Activated T-cell treated with anti-CD3 and anti-CD28 coated beads, Interleukin-2, amount 50 U/mL, for 48 hours (primary cell): Measurements from ENCODE around the gene APOBEC3A.
"Not testable (repeated sequence)": the region's sequence is repeated elsewhere in the genome, so short reads cannot be mapped to it uniquely, and the experiment has no call there.

Experiments used
- DNase-seq, 2 experiments: peaks; one replicate each; pipeline ENCODE4 v3.0.0-alpha.2; 2020

APOBEC3A gene

DNA sequence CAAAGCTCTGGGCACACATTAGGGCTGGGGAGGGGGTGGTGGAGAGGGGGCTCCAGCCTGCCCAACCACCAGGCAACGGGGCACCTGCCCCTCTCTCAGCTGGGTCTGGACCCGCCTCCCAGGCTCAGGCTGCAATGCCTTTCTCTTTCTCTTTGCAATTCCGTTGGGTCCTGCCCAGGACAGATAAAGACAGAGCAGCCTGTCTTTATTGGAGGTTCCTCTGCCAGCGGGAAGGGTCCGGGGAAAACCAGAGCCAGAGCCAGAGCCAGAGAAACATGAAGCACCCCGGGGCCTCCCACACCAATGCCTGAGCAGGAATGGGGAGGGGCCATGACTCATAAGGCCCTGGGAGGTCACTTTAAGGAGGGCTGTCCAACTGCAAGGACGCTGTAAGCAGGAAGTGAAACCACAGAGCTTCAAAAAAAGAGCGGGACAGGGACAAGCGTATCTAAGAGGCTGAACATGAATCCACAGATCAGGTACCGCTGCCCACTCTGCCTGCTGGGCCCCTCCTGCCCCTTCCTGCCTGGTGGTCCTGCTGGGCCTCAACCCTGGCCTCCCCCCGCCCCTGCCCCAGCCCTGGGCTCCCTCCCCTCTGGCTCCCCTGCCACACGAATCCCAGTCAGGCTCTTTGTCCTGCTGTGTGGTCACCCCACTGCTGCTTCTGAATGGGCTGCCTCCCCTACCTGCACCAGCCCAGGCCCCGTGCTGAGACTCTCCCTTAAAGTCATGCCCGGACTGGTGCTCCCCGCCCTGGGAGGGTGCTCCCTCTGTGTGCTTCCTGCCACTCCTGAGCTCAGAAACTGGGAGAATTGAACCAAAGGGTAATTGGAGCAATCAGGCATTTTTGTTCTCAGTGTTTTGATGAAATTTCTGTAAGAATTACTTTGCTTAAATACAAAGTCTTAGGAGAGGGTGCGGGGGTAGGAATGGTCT is 24.9 kb downstream of the APOBEC3A start, which contains the start of gene APOBEC3B:
Gene APOBEC3B, plus strand, starts transcription at position 356 of the 936 bp plus-strand sequence. Its CDS starts 107 bp downstream, at position 463.
- DNase-seq = peak; percentile 77 to 79

- DNase-seq = no peak
Observed at GRCh38 chr22:38984224-38984623, 26.8 kb downstream of the APOBEC3A start.

DNA sequence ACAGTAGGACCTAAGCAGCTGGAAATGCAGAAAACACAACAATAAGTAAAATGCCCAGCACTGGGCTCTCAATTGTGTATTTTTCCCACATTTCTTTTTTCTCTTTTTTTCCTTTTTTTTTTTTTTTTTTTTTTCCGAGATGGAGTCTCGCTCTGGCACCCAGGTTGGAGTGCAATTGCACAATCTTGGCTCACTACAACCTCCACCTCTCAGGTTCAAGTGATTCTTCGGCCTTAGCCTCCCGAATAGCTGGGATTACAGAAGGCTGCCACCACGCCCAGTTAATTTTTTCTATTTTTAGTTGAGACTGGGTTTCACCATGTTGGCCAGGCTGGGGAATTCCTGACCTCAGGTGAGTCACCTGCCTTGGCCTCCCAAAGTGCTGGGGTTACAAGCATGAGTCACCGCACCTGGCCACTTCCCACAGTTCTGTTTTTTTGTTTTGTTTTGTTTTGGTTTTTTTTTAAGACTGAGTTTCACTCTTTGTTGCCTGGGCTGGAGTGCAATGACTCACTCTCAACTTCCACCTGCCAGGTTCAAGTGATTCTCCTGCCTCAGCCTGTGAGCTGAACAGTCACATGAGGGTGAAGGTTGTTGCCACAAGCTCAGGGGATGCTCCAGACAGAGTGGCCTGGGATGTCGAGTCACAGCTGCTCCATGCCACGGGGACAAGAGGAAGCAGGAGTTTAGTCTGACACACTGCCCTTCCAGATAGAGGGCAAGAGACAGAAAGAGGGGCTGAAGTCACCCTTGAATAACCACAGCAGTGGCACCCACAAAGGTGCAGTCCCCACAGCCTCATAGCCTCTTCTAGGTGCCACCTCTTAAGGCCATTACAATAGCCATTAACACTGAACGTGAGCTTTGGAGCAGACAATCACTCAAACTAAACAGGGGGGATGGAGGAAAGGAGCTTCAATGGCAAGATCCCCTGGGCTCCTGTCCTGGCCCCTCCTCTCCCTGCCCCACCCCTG is 27.7 kb downstream of the APOBEC3A start:
- peak; percentile 82 to 89 for DNase-seq

DNA sequence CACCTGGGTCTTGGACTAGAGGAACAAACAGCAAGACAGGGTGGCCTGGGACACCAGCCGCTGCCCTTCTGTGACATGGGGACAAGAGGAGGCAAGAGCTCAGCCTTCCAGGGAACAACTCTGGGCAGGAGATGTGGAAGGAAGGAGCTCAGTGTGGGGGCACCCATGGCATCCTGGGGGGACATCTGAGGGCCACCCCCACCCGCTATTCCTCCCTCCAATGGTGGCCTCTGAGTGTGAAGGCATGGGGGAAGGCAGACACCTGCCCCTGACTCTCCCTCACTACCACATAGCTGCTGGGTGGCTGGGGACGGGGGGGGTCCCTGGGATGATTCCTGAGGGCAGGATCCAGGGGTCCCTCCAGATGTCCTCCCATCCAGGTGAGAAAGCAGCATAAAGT is 29.2 kb downstream of the APOBEC3A start:
- no peak for DNase-seq

DNA sequence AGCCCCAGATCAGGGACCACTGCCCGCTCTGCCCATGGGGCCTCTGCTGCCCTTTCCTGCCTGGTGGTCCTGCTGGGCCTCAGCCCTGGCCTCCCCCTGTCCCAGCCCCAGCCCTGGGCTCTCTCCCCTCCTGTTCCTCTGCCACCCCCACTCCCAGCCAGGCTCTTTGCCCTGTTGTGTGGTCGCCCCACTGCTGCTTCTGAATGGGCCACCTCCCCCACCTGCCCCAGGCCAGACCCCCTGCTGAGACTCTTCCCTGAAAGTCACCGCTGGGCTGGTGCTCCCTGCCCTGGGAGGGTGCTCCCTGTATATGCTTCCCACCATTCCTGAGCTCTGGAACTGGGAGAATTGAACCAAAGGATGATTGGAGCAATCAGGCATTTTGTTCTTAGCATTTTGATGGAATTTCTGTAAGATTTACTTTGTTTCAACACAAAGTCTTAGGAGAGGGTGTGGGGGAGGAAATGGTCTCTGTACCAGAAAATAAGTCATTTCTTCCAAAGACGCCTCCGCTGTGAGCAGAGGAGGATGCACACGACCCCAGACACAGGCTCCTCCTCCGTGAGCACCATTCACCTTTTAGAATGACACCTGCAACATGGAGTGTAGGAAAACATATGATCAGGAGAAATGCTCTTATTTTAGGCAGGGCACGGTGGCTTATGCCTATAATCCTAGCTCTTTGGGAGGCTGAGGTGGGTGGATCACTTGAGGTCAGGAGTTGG is 29.9 kb downstream of the APOBEC3A start:
- no peak for DNase-seq

- DNase-seq = no peak
Observed at GRCh38 chr22:38989466-38989865, 32.1 kb downstream of the APOBEC3A start.

GRCh38 chr22:38992871-38993371 is 35.5 kb downstream of the APOBEC3A start:
- not testable (repeated sequence) for DNase-seq

GRCh38 chr22:38996105-38996504 is 38.7 kb downstream of the APOBEC3A start:
- DNase-seq = no peak

GRCh38 chr22:38997518-38997917 is 40.1 kb downstream of the APOBEC3A start:
- DNase-seq = no peak

GRCh38 chr22:39003165-39003638 is 45.8 kb downstream of the APOBEC3A start:
- DNase-seq = peak; percentile 81 to 84

GRCh38 chr22:39007177-39007576 is 49.8 kb downstream of the APOBEC3A start:
- DNase-seq = no peak

DNA sequence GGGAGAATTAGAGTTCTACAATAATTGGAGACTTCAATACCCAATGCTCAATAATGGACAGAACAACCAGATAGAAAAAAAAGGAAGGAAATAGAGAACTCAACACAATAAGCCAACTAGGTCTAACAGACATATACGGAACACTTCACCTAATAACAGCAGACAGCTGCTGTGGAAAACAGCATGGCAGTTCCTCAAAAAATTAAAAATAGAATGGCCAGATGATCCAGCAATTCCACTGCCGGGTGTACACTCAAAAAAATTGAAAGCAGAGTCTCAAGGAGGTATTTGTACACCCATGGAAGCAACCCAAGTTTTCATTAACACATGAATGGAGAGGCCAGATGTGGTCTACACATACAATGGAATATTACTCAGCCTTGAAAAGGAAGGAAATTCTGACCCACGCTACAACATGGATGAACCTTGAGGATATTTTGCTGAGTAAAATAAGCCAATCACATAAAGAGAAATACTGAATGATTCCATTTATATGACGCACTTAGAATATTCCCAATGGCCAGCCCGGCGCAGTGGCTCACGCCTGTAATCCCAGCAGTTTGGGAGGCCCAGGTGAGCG is 51.0 kb downstream of the APOBEC3A start:
- not testable (repeated sequence) for DNase-seq

GRCh38 chr22:39010946-39011345 is 53.5 kb downstream of the APOBEC3A start:
- DNase-seq = no peak
